Stimulated activated CD8-positive, alpha-beta memory T cell treated with anti-CD3 and anti-CD28 coated beads, Interleukin-15, amount 100 ng/mL, for 4 hours (primary cell): ENCODE measurements around the gene PRR14L.
"Not testable (repeated sequence)": the region's sequence is repeated elsewhere in the genome, so short reads cannot be mapped to it uniquely, and the experiment has no call there.

Experiments used
- DNase-seq, 2 donors: peaks; one replicate each; pipeline ENCODE4 v3.0.0-alpha.2; 2020; ENCODE audit warnings: low read depth in 2 of 2

The PRR14L gene

GRCh38 chr22:31749636-31750364 is at the start of gene PRR14L:
PRR14L (minus strand) TSS chr22:31750132; CDS start chr22:31738860, 11,272 bp downstream.
- peak; percentile 98 for DNase-seq

- not testable (repeated sequence) for DNase-seq
These were observed 49.4 kb upstream of the PRR14L start for GRCh38 chr22:31799358-31799757.

DNA sequence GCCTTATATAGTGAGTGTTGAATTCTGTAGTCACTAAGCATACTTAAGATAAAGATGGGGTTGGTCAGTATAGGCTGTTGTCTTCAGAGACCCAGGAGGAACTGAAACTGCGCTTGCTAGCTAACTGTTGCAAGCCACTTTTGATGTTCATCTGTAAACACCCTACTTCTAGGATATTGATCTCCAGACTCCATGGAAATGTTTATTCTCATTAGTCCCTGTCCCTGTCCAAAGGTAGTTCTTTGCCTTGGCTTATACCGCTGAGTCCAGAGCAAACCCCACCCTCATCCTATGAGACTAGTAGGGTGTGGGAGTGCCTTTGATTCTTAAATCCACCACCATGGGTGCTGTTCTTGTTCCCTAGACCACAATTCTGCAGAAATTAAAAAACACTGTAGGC is 40.3 kb upstream of the PRR14L start:
- DNase-seq: no peak

- no peak for DNase-seq
These were observed 39.9 kb upstream of the PRR14L start for GRCh38 chr22:31789803-31790202.

GRCh38 chr22:31776231-31776630 is 26.3 kb upstream of the PRR14L start:
- no peak for DNase-seq

GRCh38 chr22:31773416-31773815 is 23.5 kb upstream of the PRR14L start:
- DNase-seq: no peak

GRCh38 chr22:31768422-31769059 is 18.6 kb upstream of the PRR14L start:
- DNase-seq: no peak

DNA sequence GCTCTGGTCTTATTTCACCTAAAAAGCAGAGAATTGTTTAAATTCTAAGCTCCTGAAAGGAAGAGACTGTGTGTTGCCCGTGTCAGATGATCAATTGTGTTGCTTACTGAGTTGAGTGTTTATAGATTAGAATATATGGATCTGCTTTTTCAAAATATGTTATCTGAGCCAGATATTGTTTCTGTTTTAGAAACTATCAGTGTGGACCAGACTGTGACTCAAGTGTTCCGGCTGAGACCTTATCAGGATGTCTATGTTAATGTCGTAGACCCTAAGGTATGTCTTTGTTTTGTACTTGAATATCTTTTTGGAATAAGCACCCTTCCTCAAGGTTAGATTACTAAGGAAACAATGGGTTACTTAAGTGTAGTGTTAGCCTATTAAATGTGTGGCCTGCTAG is 14.9 kb upstream of the PRR14L start:
- no peak for DNase-seq

- DNase-seq: not testable (repeated sequence)
These were observed 8.9 kb upstream of the PRR14L start for GRCh38 chr22:31758860-31759259.

- DNase-seq: no peak
These were observed 7.3 kb upstream of the PRR14L start for GRCh38 chr22:31757265-31757664.

GRCh38 chr22:31754813-31755212 is 4.9 kb upstream of the PRR14L start:
- DNase-seq: no peak

GRCh38 chr22:31753634-31754501 is 3.9 kb upstream of the PRR14L start, which contains the start of gene DEPDC5:
DEPDC5 (plus strand) TSS chr22:31754019; CDS start chr22:31754922, 903 bp downstream.
- peak; percentile 90 to 94 for DNase-seq

DNA sequence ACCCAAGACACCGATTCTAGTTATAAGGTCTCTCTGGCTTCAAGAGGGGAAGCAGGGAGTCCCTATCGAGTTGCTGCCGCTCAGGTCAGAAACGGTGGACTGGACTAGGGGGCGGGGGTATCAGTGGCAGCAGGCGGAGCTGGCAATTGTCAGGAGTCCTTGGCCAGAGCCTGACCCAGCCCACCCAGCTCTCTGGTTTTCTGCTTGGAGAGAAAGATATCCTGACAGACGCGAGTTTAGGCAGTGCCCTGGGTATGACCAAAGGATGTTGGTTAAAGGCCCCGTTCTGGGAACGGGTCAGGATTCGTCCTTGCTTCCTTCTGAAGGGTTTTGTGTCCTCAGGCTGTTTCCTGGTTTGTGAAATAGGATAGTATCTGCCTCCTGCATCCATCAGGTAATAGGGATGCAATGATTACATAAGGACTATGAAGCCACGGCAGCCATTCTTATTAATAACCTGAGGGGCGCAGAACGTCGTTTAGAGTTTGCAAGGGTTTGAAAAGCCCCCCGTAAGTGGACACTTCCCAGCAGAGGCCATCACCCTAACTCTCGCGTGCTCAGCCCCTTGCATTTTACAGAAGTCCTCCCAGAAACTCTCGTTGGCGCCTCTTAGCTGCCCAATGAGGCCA is 3.2 kb upstream of the PRR14L start:
- no peak for DNase-seq

GRCh38 chr22:31752096-31752847 is 2.3 kb upstream of the PRR14L start:
- no peak for DNase-seq

DNA sequence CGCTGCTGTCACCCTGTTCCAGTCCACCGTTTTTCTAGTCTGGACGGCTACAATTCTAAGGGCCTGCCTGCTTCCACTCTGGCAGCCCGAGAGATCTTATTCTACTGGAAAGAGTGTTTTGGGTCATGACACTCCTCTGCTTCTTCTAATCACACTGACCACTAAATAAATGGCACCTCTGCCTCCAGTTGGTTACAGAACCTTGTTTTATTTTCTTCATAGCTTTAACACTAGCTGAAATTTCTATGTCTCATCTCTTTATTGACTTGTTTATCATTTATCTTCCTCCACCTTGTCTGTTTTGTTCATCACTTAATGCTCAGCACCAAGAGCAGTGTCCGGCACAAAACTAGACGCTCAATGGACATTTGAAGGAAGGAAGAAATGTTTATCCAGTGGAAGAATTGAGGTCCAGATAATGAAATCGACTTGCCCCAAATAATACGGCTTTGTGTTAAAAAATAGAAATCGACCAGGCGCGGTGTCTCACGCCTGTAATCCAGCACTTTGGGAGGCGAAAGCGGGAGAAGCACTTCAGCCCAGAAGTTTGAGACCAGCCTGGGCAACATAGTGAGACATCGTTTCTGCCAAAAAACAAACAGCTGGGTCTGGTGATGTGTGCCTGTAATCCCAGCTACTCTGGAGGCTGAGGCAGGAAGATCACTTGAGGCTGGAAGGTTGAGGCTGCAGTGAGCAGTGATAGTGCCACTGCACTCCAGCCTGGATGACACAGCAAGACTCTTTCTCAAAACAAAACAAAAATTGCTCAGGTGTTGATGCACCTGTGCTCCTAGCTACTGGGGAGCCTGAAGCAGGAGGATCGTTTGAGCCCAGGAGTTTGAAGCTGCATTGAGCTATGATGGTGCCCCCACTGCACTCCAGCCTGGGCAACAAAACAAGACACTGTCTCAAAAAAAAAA is 693 bp upstream of the PRR14L start:
- no peak for DNase-seq

GRCh38 chr22:31748490-31748889 is 1.4 kb downstream of the PRR14L start:
- no peak for DNase-seq

DNA sequence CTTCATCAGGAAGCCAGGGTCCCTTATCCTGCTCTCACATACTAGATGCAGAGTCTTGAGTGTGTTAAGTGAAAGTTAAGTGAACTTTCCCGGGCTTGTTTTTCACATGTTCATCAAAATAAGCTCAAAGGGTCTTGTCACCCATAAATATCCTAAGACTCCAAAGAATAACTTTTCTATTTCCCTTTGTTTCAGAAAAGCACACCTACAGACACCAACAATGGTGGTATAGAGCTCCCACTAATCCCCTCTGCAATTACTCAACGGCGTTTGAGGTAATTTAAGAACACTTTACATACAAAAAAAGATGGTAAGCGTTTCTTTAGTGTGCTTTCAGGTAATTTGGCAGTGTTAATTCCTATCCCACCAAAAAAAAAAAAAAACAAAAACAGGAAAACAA is 2.5 kb downstream of the PRR14L start:
- DNase-seq: no peak

GRCh38 chr22:31743871-31744270 is 6.1 kb downstream of the PRR14L start:
- no peak for DNase-seq

GRCh38 chr22:31742682-31743081 is 7.2 kb downstream of the PRR14L start:
- DNase-seq: no peak

DNA sequence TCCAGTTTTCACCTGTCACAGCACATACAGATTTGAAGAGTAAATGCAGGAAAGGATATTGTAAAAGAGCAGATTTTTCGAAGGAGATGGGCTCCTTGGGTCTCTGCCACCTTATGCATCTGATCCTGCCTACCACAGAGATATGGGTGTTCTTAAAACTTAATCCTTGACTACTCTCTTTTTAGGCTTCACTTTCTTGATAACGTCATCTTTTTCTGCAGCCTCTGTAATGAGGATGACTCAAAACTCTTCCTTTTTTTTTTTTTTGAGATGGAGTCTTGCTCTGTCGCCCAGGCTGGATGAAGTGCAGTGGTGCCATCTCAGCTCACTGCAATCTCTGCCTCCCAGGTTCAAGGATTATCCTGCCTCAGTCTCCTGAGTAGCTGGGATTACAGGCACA is 7.8 kb downstream of the PRR14L start:
- DNase-seq: no peak
